HG02885 (cell line): Measurements from ENCODE around the gene NES.

Experiments used
- ATAC-seq: cut with Tn5 transposase; IDR thresholded peaks from one replicate; pipeline ENCODE4 v1.9.1; 2021; ENCODE audit warnings: mild to moderate bottlenecking; ENCODE audit not compliant: unreplicated experiment, poor library complexity

The NES gene

GRCh38 chr1:156626079-156626438 is 51.1 kb downstream of the NES start:
- no peak for ATAC-seq

- ATAC-seq = no peak
These were observed 51.6 kb downstream of the NES start for GRCh38 chr1:156625436-156626078.

GRCh38 chr1:156624814-156625435 is 52.3 kb downstream of the NES start:
- ATAC-seq = no peak

- ATAC-seq = no peak
These were observed 53.0 kb downstream of the NES start for GRCh38 chr1:156623946-156624813.

- ATAC-seq = no peak
These were observed 54.5 kb downstream of the NES start for GRCh38 chr1:156622581-156623297.

- ATAC-seq = no peak
These were observed 57.6 kb downstream of the NES start for GRCh38 chr1:156619582-156619955.

GRCh38 chr1:156618853-156619581 is 58.2 kb downstream of the NES start, which contains the start of gene HAPLN2:
HAPLN2 (plus strand) TSS chr1:156619415; CDS start chr1:156623491, 4,076 bp downstream.
- no peak for ATAC-seq
